Chondrocyte (in vitro differentiated cells): ENCODE data around the gene UVSSA. TPM values are rescaled to one million over a fixed set of nuclear protein-coding genes. Genes with fewer than 3 reads are reported as not detected.

Experiments
- DNase-seq: peaks from one replicate; pipeline ENCODE4 v3.0.0; 2021; ENCODE audit warnings: mixed read lengths, low spot score
- H3K27ac Mint-ChIP-seq: one replicate; pipeline ENCODE4 v1.8.0; 2021; ENCODE audit warnings: mild to moderate bottlenecking, moderate library complexity, mixed read lengths; ENCODE audit not compliant: unreplicated experiment
- H3K27me3 Mint-ChIP-seq: 2 replicates; pipeline ENCODE4 v1.8.0; 2021; ENCODE audit warnings: low read depth, mixed read lengths
- H3K36me3 Mint-ChIP-seq: 2 replicates; pipeline ENCODE4 v1.8.0; 2021; ENCODE audit warnings: low read depth, mixed read lengths
- H3K4me1 Mint-ChIP-seq: 2 replicates; pipeline ENCODE4 v1.8.0; 2021; ENCODE audit warnings: low read depth, mild to moderate bottlenecking, mixed read lengths
- H3K4me3 Mint-ChIP-seq: one replicate; pipeline ENCODE4 v1.8.0; 2021; ENCODE audit warnings: mild to moderate bottlenecking, moderate library complexity, mixed read lengths; ENCODE audit not compliant: unreplicated experiment
- H3K9me3 Mint-ChIP-seq: 2 replicates; pipeline ENCODE4 v1.8.0; 2021; ENCODE audit warnings: low read depth, mixed read lengths
- CTCF ChIP-seq: fragments of 200-600 bp; sonication (generic); IDR thresholded peaks from 2 replicates; pipeline ENCODE4 v1.5.0; 2021; ENCODE audit warnings: antibody characterized with exemption, mild to moderate bottlenecking, moderate library complexity
- total RNA-seq: library from RNA; stranded (reverse); gene quantifications from 3 replicates; pipeline ENCODE4 v1.2.1, GENCODE V29; 2021

UVSSA gene
- total RNA-seq, 1 donor from 2014 or later: 20.9 TPM

GRCh38 chr4:1401409-1402020 is 54.5 kb downstream of the UVSSA start:
- H3K27ac Mint-ChIP-seq: no peak overlapping the region

GRCh38 chr4:1402021-1402515 is 55.1 kb downstream of the UVSSA start:
- Mint-ChIP-seq H3K4me3 (no peak overlapping the region), H3K27me3 (peaks cover 3% of the 10 kb centered on the region), H3K36me3 (no peaks in the 10 kb centered on the region), H3K4me1 (no peaks in the 10 kb centered on the region), H3K9me3 (peaks cover 2% of the 10 kb centered on the region), H3K27ac (no peak overlapping the region)
- TF ChIP-seq CTCF: no peak
- peak; percentile 90 for DNase-seq

More at GRCh38 chr4:1401409-1402020, 54.5 kb downstream of the UVSSA start:
- peak; percentile 85 for DNase-seq
- Mint-ChIP-seq H3K4me3 (no peak overlapping the region), H3K36me3 (peaks cover 1% of the 10 kb centered on the region), H3K27me3 (peaks cover 3% of the 10 kb centered on the region), H3K4me1 (no peaks in the 10 kb centered on the region), H3K9me3 (peaks cover 2% of the 10 kb centered on the region)
- TF ChIP-seq CTCF: no peak

- no peak for TF ChIP-seq CTCF
- Mint-ChIP-seq H3K27ac (no peak overlapping the region), H3K36me3 (no peaks in the 10 kb centered on the region), H3K4me3 (no peak overlapping the region), H3K4me1 (no peaks in the 10 kb centered on the region), H3K27me3 (peaks cover 6% of the 10 kb centered on the region), H3K9me3 (peaks cover 2% of the 10 kb centered on the region)
- DNase-seq: peak; percentile 82
These were observed 55.6 kb downstream of the UVSSA start for GRCh38 chr4:1402516-1403091.

- Mint-ChIP-seq H3K4me1 (no peaks in the 10 kb centered on the region), H3K27ac (no peak overlapping the region), H3K36me3 (no peaks in the 10 kb centered on the region), H3K4me3 (no peak overlapping the region), H3K9me3 (peaks cover 2% of the 10 kb centered on the region), H3K27me3 (peaks cover 8% of the 10 kb centered on the region)
- TF ChIP-seq CTCF: no peak
- peak; percentile 83 for DNase-seq
These were observed 56.2 kb downstream of the UVSSA start for GRCh38 chr4:1403177-1403583.

GRCh38 chr4:1403591-1404572 is 56.9 kb downstream of the UVSSA start:
- Mint-ChIP-seq H3K9me3 (peaks cover 2% of the 10 kb centered on the region), H3K4me1 (no peaks in the 10 kb centered on the region), H3K36me3 (no peaks in the 10 kb centered on the region), H3K27ac (no peak overlapping the region), H3K4me3 (no peak overlapping the region), H3K27me3 (peaks cover 12% of the 10 kb centered on the region)
- no peak for TF ChIP-seq CTCF
- DNase-seq: peak; percentile 89
